CD4-positive, alpha-beta memory T cell (primary cell): ENCODE measurements around the gene SMARCB1. TPM values are rescaled to one million over a fixed set of nuclear protein-coding genes. Genes with fewer than 3 reads are reported as not detected.

Experiments used
- CTCF ChIA-PET: fragments of 350-600 bp; sonication (Branson Sonifier 250); formaldehyde crosslinking; loops from one replicate; lab custom pipeline; 2021; ENCODE audit warnings: inconsistent platforms; ENCODE audit not compliant: partially characterized antibody; lab: Charles Lee
- POLR2A ChIA-PET: fragments of 350-600 bp; sonication (Branson Sonifier 250); formaldehyde crosslinking; loops from one replicate; lab custom pipeline; 2021; ENCODE audit not compliant: partially characterized antibody; lab: Charles Lee
- DNase-seq, 5 donors: peaks; one replicate each; pipeline versions ENCODE4 v3.0.0 to v3.0.0-alpha.2; 2020 to 2022; ENCODE audit warnings: mixed read lengths in 1 of 5
- H3K27ac ChIP-seq: one replicate; pipeline ENCODE4 v1.7.0; 2013; ENCODE audit warnings: low read depth, low read length
- H3K27me3 ChIP-seq: 2 replicates; pipeline ENCODE4 v1.7.0; 2013; ENCODE audit warnings: mild to moderate bottlenecking, low read length, moderate library complexity; ENCODE audit not compliant: insufficient read depth
- H3K36me3 ChIP-seq: 2 replicates; pipeline ENCODE4 v1.7.0; 2013; ENCODE audit warnings: mild to moderate bottlenecking, low read length, moderate library complexity; ENCODE audit not compliant: insufficient read depth
- H3K4me1 ChIP-seq: 2 replicates; pipeline ENCODE4 v1.7.0; 2013; ENCODE audit warnings: mild to moderate bottlenecking, low read length, moderate library complexity; ENCODE audit not compliant: insufficient read depth
- H3K4me3 ChIP-seq, 2 donors: one replicate each; pipeline ENCODE4 v1.7.0; 2013; ENCODE audit warnings: low read length in 2 of 2, mild to moderate bottlenecking in 1 of 2
- H3K9me3 ChIP-seq, 2 donors: one replicate each; pipeline ENCODE4 v1.7.0; 2013; ENCODE audit warnings: low read length in 2 of 2, control low read depth in 1 of 2; ENCODE audit not compliant: control insufficient read depth in 1 of 2
- H3K27ac Mint-ChIP-seq, 7 donors: one replicate each; pipeline ENCODE4 v1.8.0; 2020 to 2021; ENCODE audit warnings: mixed read lengths in 7 of 7, mild to moderate bottlenecking in 6 of 7, inconsistent platforms in 3 of 7, moderate library complexity in 3 of 7
- H3K27me3 Mint-ChIP-seq, 2 donors: one replicate each; pipeline ENCODE4 v1.8.0; 2020 to 2021; ENCODE audit warnings: mixed read lengths in 2 of 2
- H3K36me3 Mint-ChIP-seq, 2 donors: one replicate each; pipeline ENCODE4 v1.8.0; 2020 to 2021; ENCODE audit warnings: mixed read lengths in 2 of 2, inconsistent platforms in 1 of 2, mild to moderate bottlenecking in 1 of 2
- H3K4me1 Mint-ChIP-seq, 4 donors: one replicate each; pipeline ENCODE4 v1.8.0; 2020 to 2021; ENCODE audit warnings: mixed read lengths in 4 of 4, mild to moderate bottlenecking in 1 of 4
- H3K4me3 Mint-ChIP-seq, 8 donors: one replicate each; pipeline ENCODE4 v1.8.0; 2020 to 2021; ENCODE audit warnings: mixed read lengths in 8 of 8, mild to moderate bottlenecking in 7 of 8, moderate library complexity in 6 of 8, inconsistent platforms in 3 of 8
- H3K9me3 Mint-ChIP-seq, 8 donors: one replicate each; pipeline ENCODE4 v1.8.0; 2020 to 2021; ENCODE audit warnings: mixed read lengths in 8 of 8, mild to moderate bottlenecking in 5 of 8, inconsistent platforms in 3 of 8, moderate library complexity in 1 of 8
- intact Hi-C: fragments of 100-400 bp; cut with micrococcal nuclease; formaldehyde crosslinking; loops from one replicate; pipeline ENCODE4 v1.15.1; 2023
- polyA plus RNA-seq, 2 donors: library from polyadenylated mRNA; unstranded; fragments of 300-500 nt; fragmentation: Illumina TruSeq; gene quantifications; one replicate each; pipeline ENCODE4 v1.2.3, GENCODE V29; 2021
- total RNA-seq, 2 experiments: library from RNA; stranded (reverse); gene quantifications; one replicate each; pipeline ENCODE4 v1.2.3, GENCODE V29; 2021

Gene SMARCB1
- total and polyA plus RNA-seq, 4 experiments from 2014 or later: 36.6 to 46.0 (median 41.7) TPM

GRCh38 chr22:23745791-23746190 lies 41.0 kb upstream of the SMARCB1 start:
- peaks cover 10 to 16% (median 10%) of the 10 kb centered on the region in 4 donors for H3K4me1 Mint-ChIP-seq
- no peak for DNase-seq
- no peak overlapping the region for H3K4me3 Mint-ChIP-seq
- intact Hi-C loops: no loop called here
- H3K4me3 ChIP-seq: no peak overlapping the region
- no peak overlapping the region for H3K27ac ChIP-seq
- peaks cover 8% of the 10 kb centered on the region for H3K4me1 ChIP-seq
- H3K9me3 Mint-ChIP-seq: peaks cover 0 to 9% (median 2%) of the 10 kb centered on the region in 8 donors
- ChIA-PET POLR2A (interaction anchor here (0.5 kb wide), 1 partner anchor 9 kb away, joined by 3 read pairs; no protein-coding TSS in a partner anchor), CTCF (interaction anchor here (0.6 kb wide), 1 partner anchor 17 kb away, joined by 3 read pairs; the partner anchor contains the start of gene C22orf15)
- no peaks in the 10 kb centered on the region for H3K36me3 ChIP-seq
- no peaks in the 10 kb centered on the region for H3K9me3 ChIP-seq
- no peaks in the 10 kb centered on the region for H3K27me3 ChIP-seq
- peaks cover 26 to 31% of the 10 kb centered on the region in 2 donors for H3K36me3 Mint-ChIP-seq
- no peaks in the 10 kb centered on the region for H3K27me3 Mint-ChIP-seq
- H3K27ac Mint-ChIP-seq: no peak overlapping the region

- Histone ChIP-seq H3K4me1 (peaks cover 13% of the 10 kb centered on the region), H3K9me3 (no peaks in the 10 kb centered on the region), H3K36me3 (no peaks in the 10 kb centered on the region), H3K4me3 (no peak overlapping the region), H3K27ac (no peak overlapping the region), H3K27me3 (no peaks in the 10 kb centered on the region)
- POLR2A ChIA-PET: interaction anchor here (2.0 to 3.0 kb wide), 3 partner anchors 33 to 144 kb away, joined by 11 to 15 read pairs (median 14); partner anchors contain the start of genes MIF and SMARCB1
- peak overlapping the region in 5 of 7 donors; percentile 10 to 84 (median 59) for H3K27ac Mint-ChIP-seq
- intact Hi-C loops: loop anchor here (5.0 kb wide), 1 partner anchor 33 kb away; no protein-coding TSS in a partner anchor
- peaks cover 7 to 14% of the 10 kb centered on the region in 2 donors for H3K36me3 Mint-ChIP-seq
- DNase-seq: no peak
- no peaks in the 10 kb centered on the region for H3K27me3 Mint-ChIP-seq
- CTCF ChIA-PET: interaction anchor here (1.2 to 1.7 kb wide), 2 partner anchors 8 to 21 kb away, joined by 3 to 7 read pairs; no protein-coding TSS in a partner anchor
- peaks cover 10 to 25% (median 12%) of the 10 kb centered on the region in 4 donors for H3K4me1 Mint-ChIP-seq
- H3K9me3 Mint-ChIP-seq: peaks cover 0 to under 1% (median under 1%) of the 10 kb centered on the region in 8 donors
- peak overlapping the region; percentile 76 to 83 (median 79) for H3K4me3 Mint-ChIP-seq
Observed at GRCh38 chr22:23749841-23750301, 36.9 kb upstream of the SMARCB1 start.

- Mint-ChIP-seq H3K27me3 (no peaks in the 10 kb centered on the region), H3K4me3 (peak overlapping the region; percentile 76 to 83 (median 79)), H3K4me1 (peaks cover 7 to 21% (median 12%) of the 10 kb centered on the region in 4 donors), H3K27ac (peak overlapping the region; percentile 34 to 84 (median 77)), H3K36me3 (peaks cover 3 to 9% of the 10 kb centered on the region in 2 donors), H3K9me3 (no peaks in the 10 kb centered on the region)
- H3K4me3 ChIP-seq: peak overlapping the region; percentile 73
- no peaks in the 10 kb centered on the region for H3K36me3 ChIP-seq
- intact Hi-C loops: loop anchor here (5.0 kb wide), 1 partner anchor 33 kb away; no protein-coding TSS in a partner anchor
- CTCF ChIA-PET: interaction anchor here (0.6 to 1.2 kb wide), 3 partner anchors 8 to 108 kb away, joined by 3 to 4 read pairs (median 3); no protein-coding TSS in a partner anchor
- POLR2A ChIA-PET: interaction anchor here (0.6 to 3.0 kb wide), 10 partner anchors 9 to 144 kb away, joined by 3 to 18 read pairs (median 10); partner anchors contain the start of genes C22orf15, CHCHD10, MIF and SLC2A11
- H3K9me3 ChIP-seq: no peaks in the 10 kb centered on the region
- H3K27ac ChIP-seq: peak overlapping the region; percentile 40
- H3K4me1 ChIP-seq: peaks cover 13% of the 10 kb centered on the region
- no peaks in the 10 kb centered on the region for H3K27me3 ChIP-seq
- no peak for DNase-seq
Observed at GRCh38 chr22:23750367-23750713, 36.4 kb upstream of the SMARCB1 start.

DNA sequence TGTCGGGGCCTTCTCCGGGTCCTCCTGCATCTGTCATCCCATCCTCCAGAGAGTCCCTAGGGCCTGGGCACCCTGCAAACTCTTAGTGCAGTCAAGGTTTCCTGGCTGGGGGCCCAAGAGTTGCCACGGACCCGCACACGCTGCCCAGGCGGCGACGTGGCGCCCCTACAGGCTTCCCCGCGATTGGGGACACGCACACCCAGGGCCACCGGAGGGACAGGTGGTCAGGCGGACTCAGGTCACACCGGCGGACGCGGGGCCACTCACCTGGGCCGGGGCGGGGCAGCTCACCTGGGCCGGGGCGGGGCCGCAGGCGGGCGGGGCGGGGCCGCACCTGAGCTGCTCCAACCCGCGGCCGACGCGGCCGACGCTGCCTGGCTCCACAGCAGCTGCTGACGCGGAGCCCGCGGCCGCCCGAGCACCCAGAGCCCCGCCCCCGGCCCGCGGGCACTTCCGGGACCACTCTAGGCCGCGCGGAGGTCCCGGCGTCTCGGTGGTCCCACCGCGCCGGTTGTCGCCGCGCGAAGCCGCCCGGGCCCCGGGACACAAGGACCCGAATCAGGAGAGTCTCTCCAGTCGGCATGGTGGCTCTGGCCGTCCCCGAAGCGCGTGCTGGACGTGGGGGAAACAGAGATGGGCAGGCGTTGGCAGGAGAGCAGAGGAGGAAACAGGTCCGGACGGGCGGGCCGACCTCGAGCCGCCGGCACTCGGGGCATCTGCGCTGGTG lies 35.9 kb upstream of the SMARCB1 start, which contains the start of gene ZNF70:
TSS of gene ZNF70 (minus strand) at position 399 of the 727 bp plus-strand sequence. CDS start 5,972 bp downstream, outside the sequence.
- H3K9me3 Mint-ChIP-seq: no peaks in the 10 kb centered on the region
- peak; percentile 83 to 88 (median 86) for DNase-seq
- intact Hi-C loops: loop anchor here (1.0 to 5.0 kb wide), 5 partner anchors 16 to 55 kb away; partner anchors contain the start of genes CHCHD10 and MMP11

DNA sequence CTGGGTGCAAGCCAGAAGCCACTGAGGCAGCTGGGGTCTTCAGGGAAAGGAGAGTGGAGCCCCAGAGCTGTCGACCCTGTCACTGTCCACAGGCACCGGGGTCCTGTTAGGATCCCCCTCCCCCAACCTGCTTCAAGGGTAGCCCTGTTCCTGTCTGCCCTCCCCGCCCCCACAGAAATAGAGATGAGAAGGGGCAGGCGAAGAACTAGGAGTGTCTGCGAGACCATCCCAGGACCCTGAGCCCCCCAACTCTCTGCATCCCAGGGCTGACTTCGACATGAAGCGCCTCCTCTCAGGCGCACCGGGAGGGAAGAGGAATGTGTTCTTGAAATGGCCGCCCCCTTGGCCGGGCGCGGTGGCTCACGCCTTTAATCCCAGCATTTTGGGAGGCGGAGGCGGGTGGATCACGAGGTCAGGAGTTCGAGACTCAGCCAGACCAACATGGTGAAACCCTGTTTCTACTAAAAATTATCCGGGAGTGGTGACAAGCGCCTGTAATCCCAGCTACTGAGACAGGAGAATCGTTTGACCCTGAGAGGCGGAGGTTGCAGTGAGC lies 35.2 kb upstream of the SMARCB1 start:
- no peak for DNase-seq
- no peaks in the 10 kb centered on the region for H3K9me3 ChIP-seq
- peak overlapping the region; percentile 42 to 82 for H3K4me3 ChIP-seq
- POLR2A ChIA-PET: interaction anchor here (1.1 to 3.0 kb wide), 9 partner anchors 12 to 162 kb away, joined by 3 to 18 read pairs (median 10); partner anchors contain the start of genes C22orf15, CHCHD10, MIF and SLC2A11
- peaks cover 13% of the 10 kb centered on the region for H3K4me1 ChIP-seq
- peak overlapping the region; percentile 67 for H3K27ac ChIP-seq
- Mint-ChIP-seq H3K4me1 (peaks cover 7 to 21% (median 12%) of the 10 kb centered on the region in 4 donors), H3K9me3 (no peaks in the 10 kb centered on the region), H3K27me3 (no peaks in the 10 kb centered on the region), H3K27ac (peak overlapping the region in 5 of 7 donors; percentile 55 to 79 (median 61)), H3K36me3 (peaks cover 3 to 4% of the 10 kb centered on the region in 2 donors), H3K4me3 (peak overlapping the region; percentile 62 to 85 (median 76))
- CTCF ChIA-PET: interaction anchor here (1.1 kb wide), 1 partner anchor 33 kb away, joined by 3 read pairs; no protein-coding TSS in a partner anchor
- H3K36me3 ChIP-seq: no peaks in the 10 kb centered on the region
- intact Hi-C loops: loop anchor here (1.0 to 5.0 kb wide), 5 partner anchors 16 to 55 kb away; partner anchors contain the start of genes CHCHD10 and MMP11
- H3K27me3 ChIP-seq: no peaks in the 10 kb centered on the region

More for the DNA sequence above, 35.9 kb upstream of the SMARCB1 start, which contains the start of gene ZNF70:
- Mint-ChIP-seq H3K36me3 (peaks cover 3 to 8% of the 10 kb centered on the region in 2 donors), H3K4me3 (peak within 1 kb of the TSS; percentile 76 to 85 (median 80)), H3K27me3 (no peaks in the 10 kb centered on the region), H3K4me1 (peaks cover 7 to 21% (median 12%) of the 10 kb centered on the region in 4 donors), H3K27ac (peak within 1 kb of the TSS; percentile 69 to 87 (median 78))
- H3K4me1 ChIP-seq: peaks cover 13% of the 10 kb centered on the region
- H3K36me3 ChIP-seq: no peaks in the 10 kb centered on the region
- no peaks in the 10 kb centered on the region for H3K9me3 ChIP-seq
- H3K27ac ChIP-seq: peak within 1 kb of the TSS; percentile 67
- POLR2A ChIA-PET: interaction anchor here (0.6 to 3.0 kb wide), 11 partner anchors 9 to 163 kb away, joined by 3 to 18 read pairs (median 9); partner anchors contain the start of genes C22orf15, CHCHD10, MIF and SLC2A11
- CTCF ChIA-PET: interaction anchor here (0.6 to 1.1 kb wide), 2 partner anchors 32 to 107 kb away, joined by 3 to 4 read pairs; no protein-coding TSS in a partner anchor
- no peaks in the 10 kb centered on the region for H3K27me3 ChIP-seq
- peak within 1 kb of the TSS; percentile 73 to 82 for H3K4me3 ChIP-seq

DNA sequence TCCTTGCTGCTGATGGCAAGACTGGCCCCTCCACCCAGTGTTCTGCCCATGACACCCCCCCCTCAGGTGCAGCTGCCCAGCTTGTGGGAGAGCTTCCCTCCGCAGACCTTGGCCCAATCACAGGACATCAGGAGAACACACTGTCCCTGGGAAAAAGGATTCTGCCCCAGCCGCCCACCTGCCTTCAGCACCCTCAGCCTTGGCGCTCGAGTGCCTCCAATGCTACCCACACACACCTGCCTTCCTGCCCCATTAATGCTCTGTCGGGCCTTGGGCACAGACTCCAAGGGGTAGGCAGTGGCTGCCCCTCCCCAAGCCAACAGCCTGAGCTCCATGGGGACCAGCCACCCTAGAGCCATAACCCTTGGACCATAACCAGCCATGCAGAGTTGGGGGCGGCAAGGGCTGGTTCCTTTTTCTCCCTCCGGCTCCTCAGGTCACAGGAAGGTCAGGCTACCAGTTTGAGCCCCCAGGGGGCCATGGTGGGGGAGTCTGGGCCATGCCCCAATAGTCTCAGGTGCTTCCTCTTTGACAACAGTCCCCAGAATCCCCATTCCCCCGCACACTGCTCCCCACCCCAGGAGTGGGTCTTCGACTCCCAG lies 34.6 kb upstream of the SMARCB1 start:
- POLR2A ChIA-PET: interaction anchor here (1.1 to 3.0 kb wide), 5 partner anchors 11 to 161 kb away, joined by 3 to 18 read pairs (median 10); partner anchors contain the start of genes C22orf15, MIF and SLC2A11

More for the DNA sequence above, 34.6 kb upstream of the SMARCB1 start:
- Mint-ChIP-seq H3K4me3 (peak overlapping the region; percentile 63 to 85 (median 77)), H3K27me3 (no peaks in the 10 kb centered on the region), H3K36me3 (no peaks in the 10 kb centered on the region), H3K4me1 (peaks cover 7 to 21% (median 12%) of the 10 kb centered on the region in 4 donors), H3K9me3 (no peaks in the 10 kb centered on the region), H3K27ac (peak overlapping the region in 6 of 7 donors; percentile 53 to 87 (median 70))
- Histone ChIP-seq H3K4me1 (peaks cover 13% of the 10 kb centered on the region), H3K27ac (no peak overlapping the region), H3K27me3 (no peaks in the 10 kb centered on the region), H3K9me3 (no peaks in the 10 kb centered on the region), H3K36me3 (no peaks in the 10 kb centered on the region), H3K4me3 (no peak overlapping the region)
- CTCF ChIA-PET: no interaction called here
- no peak for DNase-seq
- intact Hi-C loops: loop anchor here (5.0 kb wide), 1 partner anchor 35 kb away; no protein-coding TSS in a partner anchor
